ENCODE data around the gene PHF2.

PHF2 gene

DNA sequence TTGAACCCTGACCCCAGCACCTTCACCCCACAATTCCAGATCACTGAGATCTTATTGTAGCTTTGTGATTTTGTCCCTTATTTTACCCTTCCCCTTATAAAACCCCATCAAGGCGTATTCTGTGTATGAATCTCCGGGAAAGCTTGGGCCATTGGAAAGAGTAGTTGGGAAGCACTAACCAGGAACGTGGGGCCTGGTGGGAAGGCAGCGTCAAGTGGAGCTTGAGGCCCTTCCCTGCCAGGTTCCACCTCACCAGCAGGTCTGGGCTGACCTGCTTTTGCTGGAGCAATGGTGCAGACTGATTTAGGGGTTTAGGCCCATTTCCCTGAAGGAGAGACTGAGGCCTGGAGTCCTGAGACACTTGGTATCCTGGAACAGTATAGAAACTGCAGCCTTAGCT lies 9.3 kb downstream of the PHF2 start:
- DNase-seq (ENCODE audit: low read depth in 2 of 2, low spot score in 1 of 2): no peak

GRCh38 chr9:93586290-93587057 lies 10.1 kb downstream of the PHF2 start:
- DNase-seq (ENCODE audit: low read depth in 2 of 2, low spot score in 1 of 2): no peak

DNA sequence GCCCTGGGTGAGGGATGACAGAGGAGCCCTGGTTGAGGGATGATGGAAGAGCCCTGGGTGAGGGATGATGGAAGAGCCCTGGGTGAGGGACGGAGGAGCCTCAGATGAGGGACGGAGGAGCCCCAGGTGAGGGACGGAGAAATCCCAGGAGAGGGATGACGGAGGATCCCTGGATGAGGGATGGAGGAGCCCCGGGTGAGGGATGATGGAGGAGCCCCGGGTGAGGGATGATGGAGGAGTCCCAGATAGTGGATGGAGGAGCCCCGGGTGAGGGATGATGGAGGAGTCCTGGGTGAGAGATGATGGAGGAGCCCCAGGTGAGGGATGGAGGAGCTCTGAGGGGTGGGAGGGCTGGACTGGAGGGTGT lies 10.9 kb downstream of the PHF2 start:
- DNase-seq (ENCODE audit: low read depth in 2 of 2, low spot score in 1 of 2): no peak

- no peak for DNase-seq (ENCODE audit: low read depth in 2 of 2, low spot score in 1 of 2)
These were observed 11.4 kb downstream of the PHF2 start for GRCh38 chr9:93587651-93588347.

GRCh38 chr9:93588641-93589609 lies 12.5 kb downstream of the PHF2 start:
- DNase-seq (ENCODE audit: low read depth in 2 of 2, low spot score in 1 of 2): no peak

DNA sequence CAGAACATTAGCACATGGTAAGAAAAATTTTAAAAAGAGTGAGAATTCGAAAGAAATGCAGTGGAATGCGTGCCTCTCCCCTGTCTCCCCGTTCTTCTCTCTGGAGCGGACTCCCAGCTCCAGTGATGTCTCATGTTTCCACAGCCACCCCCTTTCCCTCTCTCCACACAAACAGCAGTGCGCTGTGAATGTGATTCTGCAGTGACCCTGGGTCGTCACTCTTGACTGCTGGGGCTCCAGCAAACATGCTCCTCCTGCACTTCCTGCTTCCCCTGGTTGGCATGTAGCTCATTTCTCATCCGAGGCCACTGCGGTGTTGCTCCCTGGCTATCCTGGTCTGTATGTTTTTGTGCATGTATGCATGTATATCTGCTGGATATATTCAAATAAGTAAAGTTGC lies 13.3 kb downstream of the PHF2 start:
- no peak for DNase-seq (ENCODE audit: low read depth in 2 of 2, low spot score in 1 of 2)

DNA sequence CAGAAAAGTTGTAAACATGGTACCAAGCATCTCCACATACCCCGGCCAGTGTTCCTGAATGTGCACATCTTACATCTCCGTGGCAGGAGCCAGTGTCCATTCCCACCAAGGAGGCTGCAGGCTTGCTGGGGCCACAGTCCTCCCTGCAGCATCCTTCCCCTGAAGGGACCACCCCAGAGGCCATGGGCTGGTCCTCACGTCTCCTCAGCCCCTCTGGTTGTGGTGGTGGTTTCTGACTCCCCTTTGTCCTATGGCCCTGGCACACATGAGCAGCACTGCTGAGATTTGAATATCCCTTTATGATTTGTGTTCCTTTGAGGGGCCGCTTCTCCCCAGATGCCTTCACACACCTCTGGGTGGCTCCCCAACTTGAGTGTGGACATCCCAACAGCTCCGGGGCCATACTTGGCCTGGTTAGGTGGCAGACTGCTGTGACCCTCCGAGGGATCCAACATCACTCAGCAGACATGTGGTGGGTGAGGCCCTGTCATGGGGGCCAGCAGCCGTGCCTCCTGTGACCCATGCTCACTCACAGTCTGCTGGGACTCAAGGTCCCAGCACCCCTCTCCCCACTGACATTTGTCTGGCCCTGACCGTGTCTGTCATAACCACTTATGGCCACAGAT lies 14.3 kb downstream of the PHF2 start:
- no peak for DNase-seq (ENCODE audit: low read depth in 2 of 2, low spot score in 1 of 2)

DNA sequence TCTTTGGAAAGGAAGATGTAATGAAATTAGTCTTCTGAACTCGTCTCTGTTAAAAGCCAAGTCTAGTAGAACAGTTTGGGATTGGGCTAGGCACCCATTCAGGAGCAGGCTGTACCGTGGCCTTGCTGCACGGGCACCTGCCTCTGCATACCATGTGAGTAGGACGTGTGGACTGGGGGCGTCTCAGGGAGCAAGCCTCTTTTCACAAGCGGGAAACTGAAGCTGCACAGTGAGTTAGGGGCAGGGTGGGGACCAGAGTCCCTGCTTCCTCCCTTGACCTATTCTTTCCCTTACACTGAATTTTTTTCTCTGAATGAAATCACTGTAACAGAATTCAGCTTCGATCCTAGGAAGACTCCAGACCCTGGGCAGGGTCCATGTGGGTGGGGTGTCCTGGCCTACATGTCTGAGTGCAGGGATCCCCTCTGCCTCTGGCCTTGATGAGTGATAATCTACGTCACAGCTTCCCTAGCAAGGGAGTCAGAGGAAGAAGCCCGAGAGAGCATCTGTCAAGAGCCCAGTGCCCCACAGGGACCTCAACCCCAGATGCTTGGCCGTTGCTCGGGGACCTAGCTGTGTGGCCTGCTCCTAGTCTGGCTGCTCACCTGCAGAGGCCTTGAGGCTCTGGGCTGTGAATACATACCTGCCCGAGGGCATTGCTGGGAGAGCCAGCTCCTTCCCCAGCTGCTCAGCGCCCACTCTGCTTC lies 15.1 kb downstream of the PHF2 start:
- no peak for DNase-seq (ENCODE audit: low read depth in 2 of 2, low spot score in 1 of 2)

DNA sequence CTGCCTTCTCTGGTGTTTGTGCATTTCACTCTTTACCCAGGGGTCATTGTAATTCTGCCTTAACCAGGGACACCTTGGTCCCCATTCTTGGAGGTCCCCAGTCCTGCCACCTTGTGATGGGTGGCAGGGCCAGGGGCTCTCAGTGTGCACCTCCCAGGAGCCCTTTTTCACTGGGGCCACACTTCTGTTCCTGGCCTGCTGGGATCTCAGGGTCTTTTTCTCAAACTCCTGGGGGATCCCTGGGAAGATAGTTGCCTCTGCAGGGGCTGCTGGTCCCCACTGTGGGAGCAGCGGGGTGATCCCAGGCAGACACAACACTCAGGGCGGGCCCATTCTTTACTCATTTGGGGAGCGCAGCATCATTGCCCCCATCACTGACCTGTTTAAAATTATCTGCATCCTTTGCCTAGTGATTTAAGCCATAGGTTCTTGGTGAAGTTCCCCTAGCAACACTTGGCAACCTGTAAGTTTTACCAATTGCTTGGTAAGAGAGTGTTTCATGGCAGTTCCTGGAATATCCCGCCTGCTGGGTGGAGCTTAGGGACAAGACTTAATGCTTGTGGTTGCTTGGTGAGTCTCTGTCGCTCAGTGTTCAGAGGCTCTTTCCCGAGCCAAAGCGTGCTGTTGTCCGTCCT lies 15.7 kb downstream of the PHF2 start:
- no peak for DNase-seq (ENCODE audit: low read depth in 2 of 2, low spot score in 1 of 2)

DNA sequence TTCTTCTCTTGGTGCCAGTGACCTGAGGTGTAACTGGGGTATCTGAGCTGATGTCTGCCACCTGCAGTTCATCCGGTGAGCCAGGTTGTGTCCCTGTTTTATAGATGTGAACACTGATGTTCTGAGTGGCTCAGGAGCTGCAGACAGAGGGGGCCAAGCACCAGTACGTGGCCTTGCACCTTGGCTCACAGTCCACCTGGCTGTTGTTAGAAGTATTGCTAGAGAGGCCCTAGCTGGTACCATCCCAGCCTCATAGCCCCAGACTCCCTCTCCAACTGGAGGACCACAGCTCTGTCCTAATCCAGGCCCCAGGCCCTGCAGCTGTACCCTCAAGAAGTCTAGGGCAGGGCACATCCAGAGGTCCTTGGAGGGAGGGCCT lies 16.2 kb downstream of the PHF2 start:
- DNase-seq (ENCODE audit: low read depth in 2 of 2, low spot score in 1 of 2): no peak

DNA sequence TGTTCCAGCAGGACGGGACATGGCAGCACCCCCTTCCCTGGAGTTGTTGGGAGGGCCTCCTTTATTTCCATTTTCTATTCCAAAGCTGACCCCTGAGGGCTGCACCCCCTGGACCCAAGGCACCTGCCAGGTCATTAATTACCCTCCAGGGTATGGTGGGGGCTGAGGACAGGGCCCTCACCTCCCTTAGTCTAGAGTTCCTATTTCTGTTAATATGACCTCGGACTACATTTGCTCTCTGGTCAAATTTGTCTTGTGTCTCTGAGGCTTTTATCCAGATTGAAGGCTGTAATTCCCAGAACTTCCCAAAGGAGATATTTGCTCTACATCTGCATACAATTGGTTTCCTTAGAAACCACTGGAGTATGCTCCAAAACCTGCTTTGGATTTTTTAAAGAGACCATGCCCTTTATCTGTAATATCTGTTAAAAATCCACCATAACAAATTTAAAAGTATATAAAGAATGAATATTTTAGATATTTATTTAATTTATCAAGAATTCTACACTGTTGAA lies 16.8 kb downstream of the PHF2 start:
- DNase-seq (ENCODE audit: low read depth in 2 of 2, low spot score in 1 of 2): no peak

GRCh38 chr9:93594041-93594756 lies 17.8 kb downstream of the PHF2 start:
- DNase-seq (ENCODE audit: low read depth in 2 of 2, low spot score in 1 of 2): no peak

DNA sequence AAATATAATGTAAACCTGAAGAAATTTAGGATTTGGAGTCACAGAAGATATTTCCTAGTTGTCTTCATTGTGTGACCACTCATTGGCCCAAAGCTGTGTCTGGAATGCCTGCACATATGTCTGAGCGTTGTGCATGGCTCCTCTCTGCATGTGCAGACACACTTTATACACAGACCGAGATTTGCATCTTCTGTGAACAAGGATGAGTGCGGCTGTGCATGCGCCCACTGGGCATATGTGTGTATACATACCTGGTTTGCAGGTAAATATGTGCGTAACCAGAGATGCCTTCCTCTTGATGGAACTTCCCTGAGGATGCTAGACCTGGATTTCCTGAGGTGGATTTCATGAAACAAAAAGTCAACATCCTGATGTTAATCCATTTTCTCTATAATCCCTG lies 19.1 kb downstream of the PHF2 start:
- DNase-seq (ENCODE audit: low read depth in 2 of 2, low spot score in 1 of 2): no peak

- DNase-seq (ENCODE audit: low read depth in 2 of 2, low spot score in 1 of 2): no peak
These were observed 19.5 kb downstream of the PHF2 start for GRCh38 chr9:93595861-93596365.

GRCh38 chr9:93596399-93596798 lies 20.0 kb downstream of the PHF2 start:
- no peak for DNase-seq (ENCODE audit: low read depth in 2 of 2, low spot score in 1 of 2)

DNA sequence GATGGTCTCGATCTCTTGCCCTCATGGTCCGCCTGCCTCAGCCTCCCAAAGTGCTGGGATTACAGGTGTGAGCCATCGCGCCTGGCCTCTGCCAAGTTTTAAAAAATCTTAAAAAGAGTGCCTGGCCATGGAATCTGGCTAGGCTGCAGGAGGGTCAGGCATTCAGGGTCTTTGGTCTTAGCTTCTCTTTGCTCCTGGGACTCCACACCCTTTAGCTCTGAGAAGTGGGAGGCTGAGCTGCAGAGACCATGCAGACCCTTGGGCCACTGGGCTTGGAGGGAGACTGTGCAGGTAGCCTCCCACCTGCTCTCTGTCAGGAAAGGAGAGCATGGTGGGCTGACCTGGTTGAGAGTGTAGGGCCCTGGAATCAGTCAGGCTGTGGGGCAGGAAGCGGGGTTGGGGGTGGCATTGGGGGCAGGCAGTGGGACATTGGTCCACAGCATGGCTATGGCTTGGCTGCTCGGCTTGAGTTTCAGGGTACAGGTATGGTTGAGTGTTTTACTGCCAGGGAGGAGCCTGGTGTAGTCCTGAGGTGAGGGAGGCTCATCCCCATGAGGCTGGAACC lies 20.8 kb downstream of the PHF2 start:
- DNase-seq (ENCODE audit: low read depth in 2 of 2, low spot score in 1 of 2): no peak

GRCh38 chr9:93597871-93598646 lies 21.7 kb downstream of the PHF2 start:
- DNase-seq (ENCODE audit: low read depth in 2 of 2, low spot score in 1 of 2): no peak

GRCh38 chr9:93598647-93599241 lies 22.4 kb downstream of the PHF2 start:
- DNase-seq (ENCODE audit: low read depth in 2 of 2, low spot score in 1 of 2): no peak
